Endodermal cell (in vitro differentiated cells): Measurements from ENCODE around the gene TPRA1. TPM values are rescaled to one million over a fixed set of nuclear protein-coding genes. Genes with fewer than 3 reads are reported as not detected.

Experiments used
- DNase-seq: peaks from one replicate; pipeline ENCODE4 v3.0.0-alpha.2; 2017
- H3K27ac ChIP-seq: 2 replicates; pipeline ENCODE4 v1.5.1; 2013; ENCODE audit warnings: mild to moderate bottlenecking, low read depth, low read length, moderate library complexity
- H3K27me3 ChIP-seq: 2 replicates; pipeline ENCODE4 v1.6.1; 2013; ENCODE audit warnings: mild to moderate bottlenecking, low read length, moderate library complexity; ENCODE audit not compliant: insufficient read depth, control insufficient read depth, poor library complexity, severe bottlenecking
- H3K36me3 ChIP-seq: 2 replicates; pipeline ENCODE4 v1.7.0; 2013; ENCODE audit warnings: mild to moderate bottlenecking, low read length, moderate library complexity; ENCODE audit not compliant: control insufficient read depth, insufficient read depth
- H3K4me1 ChIP-seq: one replicate; pipeline ENCODE4 v1.7.0; 2013; ENCODE audit warnings: low read length; ENCODE audit not compliant: control insufficient read depth, insufficient read depth
- H3K4me3 ChIP-seq: 2 replicates; pipeline ENCODE4 v1.5.1; 2013; ENCODE audit warnings: mild to moderate bottlenecking, low read length, moderate library complexity
- H3K9ac ChIP-seq: 2 replicates; pipeline ENCODE4 v1.6.1; 2013; ENCODE audit warnings: mild to moderate bottlenecking, low read length, moderate library complexity; ENCODE audit not compliant: poor library complexity, severe bottlenecking; ENCODE audit errors: extremely low read depth
- H3K9me3 ChIP-seq: 2 replicates; pipeline ENCODE4 v1.6.1; 2013; ENCODE audit warnings: mild to moderate bottlenecking, low read length, moderate library complexity; ENCODE audit not compliant: control insufficient read depth
- H3K27ac Mint-ChIP-seq: 2 replicates; pipeline ENCODE4 v1.8.0; 2020; ENCODE audit warnings: mixed read lengths
- H3K27me3 Mint-ChIP-seq: 2 replicates; pipeline ENCODE4 v1.8.0; 2021; ENCODE audit warnings: mild to moderate bottlenecking, mixed read lengths; ENCODE audit not compliant: insufficient read depth
- H3K36me3 Mint-ChIP-seq: 2 replicates; pipeline ENCODE4 v1.8.0; 2020; ENCODE audit warnings: low read depth, mixed read lengths
- H3K4me1 Mint-ChIP-seq: 2 replicates; pipeline ENCODE4 v1.8.0; 2020; ENCODE audit warnings: mixed read lengths
- H3K4me3 Mint-ChIP-seq: 2 replicates; pipeline ENCODE4 v1.8.0; 2020; ENCODE audit warnings: mild to moderate bottlenecking, moderate library complexity, mixed read lengths
- H3K9me3 Mint-ChIP-seq: 2 replicates; pipeline ENCODE4 v1.8.0; 2020; ENCODE audit warnings: mild to moderate bottlenecking, mixed read lengths
- WGBS, 2 experiments: methylation state at CpG; one replicate each; pipeline versions ENCODE4 v1.1.5 to v1.1.7; 2013; ENCODE audit warnings: missing lambda C conversion rate in 2 of 2, mixed read lengths in 1 of 2; ENCODE audit not compliant: insufficient coverage in 1 of 2, insufficient read length in 1 of 2; 5-methylcytosine and 5-hydroxymethylcytosine counted together
- total RNA-seq, 2 donors: library from RNA; stranded (reverse); fragmentation: NEBNext Ultra II Directional in 1 of 2; extraction: Animal tissue kit (Norgen Biotek cat#: 25700) in 1 of 2; gene quantifications; 2 replicates in 1 of 2; 3 replicates in 1 of 2; pipeline ENCODE4 v1.2.1, GENCODE V29; 2021
- TF ChIP-seq, protein P1 (sequence below): fragments of 200-600 bp; sonication (generic); conservative IDR thresholded peaks from 2 replicates; pipeline ENCODE4 v1.5.0; 2021; ENCODE audit warnings: antibody characterized with exemption, mild to moderate bottlenecking

Gene TPRA1
- total RNA-seq, 2 donors from 2014 or later: 22.9 TPM

DNA sequence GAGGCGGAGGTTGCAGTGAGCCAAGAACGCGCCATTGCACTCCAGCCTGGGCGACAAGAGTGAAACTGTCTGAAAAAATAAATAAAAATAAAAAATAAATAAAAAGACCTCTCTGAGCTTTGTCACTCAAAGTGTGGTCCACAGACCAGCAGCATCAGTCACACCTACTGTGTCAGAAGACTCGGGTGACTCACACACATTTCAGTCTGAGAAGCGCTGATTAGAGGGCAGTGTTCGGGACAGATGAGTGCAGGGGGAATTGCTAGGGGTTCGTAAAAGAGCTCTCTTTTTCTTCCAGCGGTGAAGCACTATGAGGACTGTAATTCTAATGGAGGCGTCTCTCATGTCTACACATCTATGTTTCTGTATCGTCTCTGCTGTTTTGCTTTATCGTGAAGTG, 44.1 kb upstream of the TPRA1 start:
- Histone ChIP-seq H3K4me3 (no peak overlapping the region), H3K27me3 (no peaks in the 10 kb centered on the region), H3K36me3 (no peaks in the 10 kb centered on the region), H3K9me3 (no peaks in the 10 kb centered on the region), H3K4me1 (no peaks in the 10 kb centered on the region), H3K9ac (no peak overlapping the region), H3K27ac (no peak overlapping the region)
- H3K27ac Mint-ChIP-seq: no peak overlapping the region
- no peaks in the 10 kb centered on the region for H3K36me3 Mint-ChIP-seq
- H3K9me3 Mint-ChIP-seq: no peaks in the 10 kb centered on the region
- WGBS, 2 experiments: 88 to 95% methylated on average over 8 to 10 of the region's 12 CpGs
- H3K4me3 Mint-ChIP-seq: no peak overlapping the region
- no peak for DNase-seq
- no peaks in the 10 kb centered on the region for H3K4me1 Mint-ChIP-seq
- TF ChIP-seq, protein P1, sequence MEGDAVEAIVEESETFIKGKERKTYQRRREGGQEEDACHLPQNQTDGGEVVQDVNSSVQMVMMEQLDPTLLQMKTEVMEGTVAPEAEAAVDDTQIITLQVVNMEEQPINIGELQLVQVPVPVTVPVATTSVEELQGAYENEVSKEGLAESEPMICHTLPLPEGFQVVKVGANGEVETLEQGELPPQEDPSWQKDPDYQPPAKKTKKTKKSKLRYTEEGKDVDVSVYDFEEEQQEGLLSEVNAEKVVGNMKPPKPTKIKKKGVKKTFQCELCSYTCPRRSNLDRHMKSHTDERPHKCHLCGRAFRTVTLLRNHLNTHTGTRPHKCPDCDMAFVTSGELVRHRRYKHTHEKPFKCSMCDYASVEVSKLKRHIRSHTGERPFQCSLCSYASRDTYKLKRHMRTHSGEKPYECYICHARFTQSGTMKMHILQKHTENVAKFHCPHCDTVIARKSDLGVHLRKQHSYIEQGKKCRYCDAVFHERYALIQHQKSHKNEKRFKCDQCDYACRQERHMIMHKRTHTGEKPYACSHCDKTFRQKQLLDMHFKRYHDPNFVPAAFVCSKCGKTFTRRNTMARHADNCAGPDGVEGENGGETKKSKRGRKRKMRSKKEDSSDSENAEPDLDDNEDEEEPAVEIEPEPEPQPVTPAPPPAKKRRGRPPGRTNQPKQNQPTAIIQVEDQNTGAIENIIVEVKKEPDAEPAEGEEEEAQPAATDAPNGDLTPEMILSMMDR: no peak
- peaks cover 20% of the 10 kb centered on the region for H3K27me3 Mint-ChIP-seq

DNA sequence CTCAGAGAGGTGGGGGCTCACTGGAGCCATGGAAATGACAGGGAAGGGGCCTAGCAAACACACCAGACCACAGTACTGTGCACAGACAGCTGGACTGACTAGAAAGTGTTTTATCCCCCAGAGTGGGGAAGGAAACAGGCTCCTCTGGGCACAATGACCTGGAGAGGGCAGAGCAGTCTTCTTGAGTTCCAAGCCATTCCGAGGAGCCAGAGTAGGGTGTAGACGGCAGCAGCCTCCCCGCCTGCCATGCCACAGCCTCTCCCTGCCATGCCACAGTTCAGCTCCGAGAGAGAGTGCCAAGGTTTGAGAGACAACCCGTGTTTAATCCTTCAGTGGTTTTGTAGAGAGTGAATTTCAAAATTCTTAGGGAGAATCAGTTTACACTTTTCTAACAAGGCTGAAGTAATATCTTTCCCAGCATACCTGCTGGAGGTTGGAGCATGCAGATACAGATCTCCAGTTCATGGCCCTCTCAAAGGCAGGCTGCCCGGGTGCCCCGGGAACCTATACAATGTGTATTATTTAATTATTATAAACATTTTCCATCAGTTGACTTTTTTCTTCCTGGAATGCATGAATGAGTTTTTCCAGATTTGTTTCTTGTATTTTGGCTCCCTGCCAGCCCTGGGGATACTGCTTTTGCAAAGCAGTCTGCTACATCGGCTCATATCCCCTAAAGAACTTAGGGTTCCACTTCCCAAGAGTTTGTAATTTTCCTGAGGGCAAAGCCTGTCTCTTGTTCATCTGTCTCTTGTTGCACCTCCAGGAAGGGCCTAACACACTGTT, 41.7 kb upstream of the TPRA1 start:
- H3K36me3 ChIP-seq: no peaks in the 10 kb centered on the region
- WGBS, 2 experiments: 92 to 93% methylated on average over 6 of the region's 8 CpGs
- Mint-ChIP-seq H3K36me3 (no peaks in the 10 kb centered on the region), H3K4me1 (no peaks in the 10 kb centered on the region), H3K27me3 (peaks cover 39% of the 10 kb centered on the region), H3K27ac (no peak overlapping the region), H3K4me3 (no peak overlapping the region), H3K9me3 (peaks cover 4% of the 10 kb centered on the region)
- H3K9ac ChIP-seq: no peak overlapping the region
- TF ChIP-seq, protein P1: peak; percentile 17
- no peaks in the 10 kb centered on the region for H3K9me3 ChIP-seq
- no peak for DNase-seq
- H3K4me3 ChIP-seq: no peak overlapping the region
- H3K27ac ChIP-seq: no peak overlapping the region
- peaks cover 16% of the 10 kb centered on the region for H3K27me3 ChIP-seq
- H3K4me1 ChIP-seq: no peaks in the 10 kb centered on the region

DNA sequence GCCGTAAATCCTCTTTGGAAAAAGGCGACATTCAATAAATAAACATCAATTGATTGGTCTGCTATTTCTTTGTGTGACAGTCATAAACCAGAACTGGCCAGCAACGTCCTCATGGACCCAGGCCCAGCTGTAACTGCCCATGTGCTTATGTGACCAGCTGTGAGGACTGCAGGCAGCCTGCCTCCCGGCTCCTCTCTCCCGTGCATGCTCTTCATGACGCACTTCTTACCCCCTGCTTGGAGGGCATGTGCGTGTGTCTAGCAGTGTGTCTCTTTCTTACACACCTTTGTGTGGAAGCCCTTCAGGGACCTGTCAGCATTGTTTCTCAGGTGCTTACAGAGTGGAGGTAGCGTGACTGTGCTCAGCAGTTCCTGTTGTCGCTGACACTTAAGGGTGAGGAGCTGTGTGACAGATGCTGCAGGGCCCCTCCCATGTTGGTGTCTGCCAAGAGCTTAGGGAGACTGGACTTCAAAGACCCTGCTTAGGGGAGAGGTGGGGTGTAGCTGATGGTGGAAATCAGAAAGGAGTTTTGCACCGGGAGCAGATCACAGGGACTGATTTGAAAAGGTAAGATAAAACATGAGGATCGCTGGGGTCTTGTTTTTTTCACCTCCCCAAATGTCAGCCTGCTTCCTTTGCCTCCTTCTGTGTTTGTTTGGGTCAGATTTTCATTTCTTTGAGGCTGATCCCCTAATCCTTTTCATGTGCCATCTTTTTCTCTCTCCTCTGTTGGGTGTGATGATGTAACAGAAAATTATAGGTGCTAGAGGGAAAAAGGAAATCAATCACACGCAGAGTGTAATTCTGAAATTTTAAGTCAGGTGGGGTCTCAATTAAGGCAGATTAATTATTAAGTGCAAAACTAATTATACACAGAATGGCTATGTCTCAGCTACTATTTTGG, 40.5 kb upstream of the TPRA1 start:
- Mint-ChIP-seq H3K4me1 (no peaks in the 10 kb centered on the region), H3K36me3 (no peaks in the 10 kb centered on the region), H3K9me3 (peaks cover 4% of the 10 kb centered on the region), H3K27ac (no peak overlapping the region), H3K27me3 (peaks cover 51% of the 10 kb centered on the region), H3K4me3 (no peak overlapping the region)
- Histone ChIP-seq H3K9ac (no peak overlapping the region), H3K4me1 (no peaks in the 10 kb centered on the region), H3K4me3 (no peak overlapping the region), H3K27me3 (peaks cover 27% of the 10 kb centered on the region), H3K9me3 (no peaks in the 10 kb centered on the region), H3K36me3 (no peaks in the 10 kb centered on the region), H3K27ac (no peak overlapping the region)
- TF ChIP-seq, protein P1: no peak
- no peak for DNase-seq
- WGBS, 2 experiments: 91 to 94% methylated on average over 10 to 12 of the region's 12 CpGs
